Loucy (cell line): ENCODE measurements around the gene CHST11.

Experiments used
- H2AFZ ChIP-seq: fragments of 200-600 bp; sonication (generic); 2 replicates; pipeline ENCODE4 v1.6.0; 2016; ENCODE audit warnings: antibody characterized with exemption, mild to moderate bottlenecking, low read length, moderate library complexity
- H3F3A ChIP-seq: fragments of 200-600 bp; 2 replicates; pipeline ENCODE4 v1.6.0; 2016; ENCODE audit warnings: antibody characterized with exemption, low read depth, mild to moderate bottlenecking
- H3K27me3 ChIP-seq: fragments of 200-600 bp; sonication (generic); 2 replicates; pipeline ENCODE4 v1.6.1; 2014; ENCODE audit warnings: low read length, mild to moderate bottlenecking; ENCODE audit not compliant: insufficient read depth, poor library complexity, severe bottlenecking
- H3K36me3 ChIP-seq: fragments of 200-600 bp; sonication (generic); 2 replicates; pipeline ENCODE4 v1.6.1; 2016; ENCODE audit warnings: low read length; ENCODE audit not compliant: insufficient read depth
- H3K4me1 ChIP-seq: fragments of 200-600 bp; sonication (generic); 2 replicates; pipeline ENCODE4 v1.5.1; 2014; ENCODE audit warnings: low read length, mild to moderate bottlenecking; ENCODE audit not compliant: insufficient read depth, poor library complexity, severe bottlenecking
- H3K4me2 ChIP-seq: fragments of 200-600 bp; sonication (generic); 2 replicates; pipeline ENCODE4 v1.6.0; 2014; ENCODE audit warnings: antibody characterized with exemption, low read length, low read depth, mild to moderate bottlenecking; ENCODE audit not compliant: poor library complexity, severe bottlenecking
- H3K4me3 ChIP-seq: fragments of 200-600 bp; sonication (generic); 2 replicates; pipeline ENCODE4 v1.5.1; 2014; ENCODE audit warnings: low read length, mild to moderate bottlenecking, mixed read lengths; ENCODE audit not compliant: poor library complexity, severe bottlenecking
- H3K79me2 ChIP-seq: fragments of 200-600 bp; sonication (generic); 2 replicates; pipeline ENCODE4 v1.6.1; 2014; ENCODE audit warnings: low read length; ENCODE audit not compliant: insufficient read depth
- H3K9ac ChIP-seq: fragments of 200-600 bp; sonication (generic); 2 replicates; pipeline ENCODE4 v1.6.0; 2014; ENCODE audit warnings: mild to moderate bottlenecking, low read depth, low read length, moderate library complexity; ENCODE audit not compliant: poor library complexity, severe bottlenecking
- H3K9me2 ChIP-seq: fragments of 200-600 bp; sonication (generic); replicated peaks from 2 replicates; pipeline ENCODE4 v1.6.1; 2016; ENCODE audit warnings: low read depth, low read length, mixed read lengths
- H3K9me3 ChIP-seq: fragments of 200-600 bp; sonication (generic); 2 replicates; pipeline ENCODE4 v1.6.1; 2014; ENCODE audit warnings: mild to moderate bottlenecking, antibody characterized with exemption, low read length, low read depth; ENCODE audit not compliant: insufficient read depth
- H4K20me1 ChIP-seq: fragments of 200-600 bp; sonication (generic); 2 replicates; pipeline ENCODE4 v1.6.0; 2014; ENCODE audit warnings: antibody characterized with exemption, low read length, mild to moderate bottlenecking; ENCODE audit not compliant: insufficient read depth, poor library complexity, severe bottlenecking
- EZH2phosphoT487 ChIP-seq: fragments of 200-600 bp; IDR thresholded peaks from 2 replicates; pipeline ENCODE4 v1.6.1; 2018; ENCODE audit warnings: antibody characterized with exemption, mild to moderate bottlenecking, moderate library complexity, borderline replicate concordance
- TF ChIP-seq, protein P1 (sequence below): fragments of 200-600 bp; sonication (generic); conservative IDR thresholded peaks from 2 replicates; pipeline ENCODE4 v1.5.1; 2014; ENCODE audit warnings: mild to moderate bottlenecking, antibody characterized with exemption, low read length

Gene CHST11

GRCh38 chr12:104669851-104670337 is 213.1 kb downstream of the CHST11 start:
- Histone ChIP-seq H3K27me3 (no peaks in the 10 kb centered on the region), H3K4me3 (no peak overlapping the region), H3F3A (no peaks in the 10 kb centered on the region), H3K4me2 (peak overlapping the region; percentile 46), H3K9me2 (no peaks in the 10 kb centered on the region), H3K36me3 (peaks cover 61% of the 10 kb centered on the region; the same call in 1 of the 2 replicates), H3K9me3 (no peaks in the 10 kb centered on the region), H2AFZ (no peak overlapping the region), H3K4me1 (peaks cover 41% of the 10 kb centered on the region), H3K79me2 (peaks cover 100% of the 10 kb centered on the region), H4K20me1 (peaks cover 100% of the 10 kb centered on the region), H3K9ac (no peak overlapping the region)
- TF ChIP-seq, protein P1, sequence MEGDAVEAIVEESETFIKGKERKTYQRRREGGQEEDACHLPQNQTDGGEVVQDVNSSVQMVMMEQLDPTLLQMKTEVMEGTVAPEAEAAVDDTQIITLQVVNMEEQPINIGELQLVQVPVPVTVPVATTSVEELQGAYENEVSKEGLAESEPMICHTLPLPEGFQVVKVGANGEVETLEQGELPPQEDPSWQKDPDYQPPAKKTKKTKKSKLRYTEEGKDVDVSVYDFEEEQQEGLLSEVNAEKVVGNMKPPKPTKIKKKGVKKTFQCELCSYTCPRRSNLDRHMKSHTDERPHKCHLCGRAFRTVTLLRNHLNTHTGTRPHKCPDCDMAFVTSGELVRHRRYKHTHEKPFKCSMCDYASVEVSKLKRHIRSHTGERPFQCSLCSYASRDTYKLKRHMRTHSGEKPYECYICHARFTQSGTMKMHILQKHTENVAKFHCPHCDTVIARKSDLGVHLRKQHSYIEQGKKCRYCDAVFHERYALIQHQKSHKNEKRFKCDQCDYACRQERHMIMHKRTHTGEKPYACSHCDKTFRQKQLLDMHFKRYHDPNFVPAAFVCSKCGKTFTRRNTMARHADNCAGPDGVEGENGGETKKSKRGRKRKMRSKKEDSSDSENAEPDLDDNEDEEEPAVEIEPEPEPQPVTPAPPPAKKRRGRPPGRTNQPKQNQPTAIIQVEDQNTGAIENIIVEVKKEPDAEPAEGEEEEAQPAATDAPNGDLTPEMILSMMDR: no peak
- no peak for TF ChIP-seq EZH2phosphoT487

- TF ChIP-seq, protein P1: no peak
- no peak for TF ChIP-seq EZH2phosphoT487
- no peak overlapping the region for H3K9ac ChIP-seq
- no peaks in the 10 kb centered on the region for H3K27me3 ChIP-seq
- H3K4me1 ChIP-seq: peaks cover 41% of the 10 kb centered on the region
- peak overlapping the region; percentile 4 for H3K4me3 ChIP-seq
- H3K4me2 ChIP-seq: peak overlapping the region; percentile 46
- H3K79me2 ChIP-seq: peaks cover 100% of the 10 kb centered on the region
- no peak overlapping the region for H2AFZ ChIP-seq
- H3K9me2 ChIP-seq: no peaks in the 10 kb centered on the region
- H3F3A ChIP-seq: no peaks in the 10 kb centered on the region
- peaks cover 100% of the 10 kb centered on the region for H4K20me1 ChIP-seq
- no peaks in the 10 kb centered on the region for H3K9me3 ChIP-seq
- peaks cover 58% of the 10 kb centered on the region; the same call in 1 of the 2 replicates for H3K36me3 ChIP-seq
These were observed 214.0 kb downstream of the CHST11 start for GRCh38 chr12:104670439-104671408.

DNA sequence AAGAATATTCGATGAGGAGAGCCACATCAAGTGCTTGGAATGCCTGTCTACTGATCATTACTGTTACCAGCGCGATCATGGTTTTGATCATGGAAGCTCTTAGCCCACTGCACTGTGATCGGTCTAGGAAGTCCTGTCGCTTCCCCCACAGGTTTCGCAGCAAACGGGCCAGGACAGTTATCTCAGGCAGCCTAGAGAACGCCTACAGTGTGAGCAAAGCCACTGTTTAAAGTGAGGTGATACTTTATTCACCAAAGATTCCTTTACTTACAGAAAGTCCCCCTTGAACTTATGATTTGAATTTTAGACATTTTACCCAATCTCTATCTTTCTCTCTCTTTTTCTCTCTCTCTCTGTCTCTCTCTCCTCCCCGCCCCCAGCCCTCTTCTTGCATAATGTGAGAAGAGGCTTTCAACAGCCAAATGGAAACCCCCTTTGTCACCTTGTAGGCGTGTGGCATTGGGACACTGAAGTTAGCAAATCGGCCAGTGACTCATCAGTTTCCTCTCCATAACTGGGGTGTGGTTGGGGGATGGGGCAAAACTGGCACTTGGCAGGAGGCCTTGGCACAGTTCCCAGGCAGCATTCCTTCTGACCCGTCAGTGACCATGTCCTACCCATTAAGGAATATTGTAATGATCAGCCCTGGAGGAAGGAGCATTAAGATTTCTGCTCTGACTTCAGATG is 214.8 kb downstream of the CHST11 start:
- Histone ChIP-seq H3K9me2 (no peaks in the 10 kb centered on the region), H3K4me2 (peak overlapping the region; percentile 46), H3K9me3 (no peaks in the 10 kb centered on the region), H3K27me3 (no peaks in the 10 kb centered on the region), H3K4me3 (peak overlapping the region; percentile 4), H3F3A (no peaks in the 10 kb centered on the region), H3K79me2 (peaks cover 100% of the 10 kb centered on the region), H3K4me1 (peaks cover 41% of the 10 kb centered on the region), H4K20me1 (peaks cover 99% of the 10 kb centered on the region), H3K36me3 (peaks cover 57% of the 10 kb centered on the region; the same call in 1 of the 2 replicates), H2AFZ (no peak overlapping the region), H3K9ac (no peak overlapping the region)
- TF ChIP-seq EZH2phosphoT487: no peak
- TF ChIP-seq, protein P1: no peak
